Left colon (tissue), 2 donors: Measurements from ENCODE around the gene EGFL8. TPM values are rescaled to one million over a fixed set of nuclear protein-coding genes. Genes with fewer than 3 reads are reported as not detected.
"Not testable (repeated sequence)": the region's sequence is repeated elsewhere in the genome, so short reads cannot be mapped to it uniquely, and the experiment has no call there.

Experiments
- ATAC-seq: fragments of 200-7000 bp; cut with Tn5 transposase; one replicate; pipeline ENCODE4 v1.9.1; 2020; ENCODE audit warnings: mild to moderate bottlenecking, moderate library complexity
- DNase-seq, 2 donors: peaks; one replicate each; pipeline ENCODE4 v3.0.0-alpha.2; 2020
- intact Hi-C, 2 donors: fragments of 100-400 bp; cut with DNase I in 1 of 2; cut with micrococcal nuclease in 1 of 2; formaldehyde crosslinking; loops; one replicate each; pipeline versions ENCODE4 v1.11.2 to v1.14.0; 2022; cut with DNase I, micrococcal nuclease
- microRNA-seq, 2 donors: library from miRNA; unstranded; fragments of <30 nt; microRNA quantifications; one replicate each; pipeline versions ENCODE4 v1.1.0 to v1.2.0, GENCODE V29; 2020
- total RNA-seq, 2 donors: library from RNA; stranded (reverse); fragmentation: NEBNext Ultra II Directional; extraction: Animal tissue kit (Norgen Biotek cat#: 25700); gene quantifications; one replicate each; pipeline ENCODE4 v1.2.1, GENCODE V29; 2021
- donor health status: DM: no; HTN: no; CAD: no.
- donor health status: DM: yes; HTN: yes; CAD: no.

The EGFL8 gene
- total RNA-seq, 2 donors from 2014 or later: 13.7 to 19.9 TPM

DNA sequence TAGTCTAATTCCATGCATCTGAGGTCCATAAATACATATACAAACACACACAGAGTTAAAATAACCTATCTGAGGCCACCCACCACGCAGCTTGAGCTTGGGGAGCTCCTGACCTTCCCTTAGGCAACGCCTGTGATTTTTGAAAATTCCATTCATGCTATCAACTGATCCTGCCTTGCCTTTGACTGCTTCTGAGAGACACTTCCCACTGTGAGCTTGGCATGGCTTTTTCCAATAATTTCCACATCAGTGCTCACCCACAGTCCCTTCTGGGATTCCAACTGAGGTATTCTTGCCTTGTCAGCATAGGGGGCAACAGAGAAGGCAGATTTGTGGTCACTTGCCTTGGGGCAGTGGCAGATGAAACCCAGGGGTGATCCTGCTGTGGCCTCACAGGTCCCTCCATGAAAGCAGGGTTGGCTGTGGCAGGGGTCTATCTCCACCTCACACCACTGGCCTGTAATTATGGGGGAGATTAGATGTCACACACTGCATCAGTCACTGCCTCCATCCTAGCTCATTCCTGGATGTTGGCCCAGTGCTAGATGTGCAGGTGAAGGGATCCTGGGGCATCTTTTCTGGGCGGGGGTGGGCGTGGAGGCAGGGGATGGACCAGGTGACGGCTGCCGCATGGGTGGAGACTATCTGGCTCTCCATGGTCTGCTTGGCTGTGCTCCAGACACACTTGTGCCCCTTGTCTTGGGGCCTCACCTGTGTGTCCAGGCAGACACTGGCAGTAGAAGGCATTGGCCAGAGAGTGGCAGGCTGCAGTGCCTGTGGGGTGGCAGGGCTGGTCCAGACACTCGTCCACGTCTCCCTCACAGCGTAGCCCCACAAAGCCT lies 39.3 kb downstream of the EGFL8 start:
- DNase-seq (no peak), ATAC-seq (no peak)

DNA sequence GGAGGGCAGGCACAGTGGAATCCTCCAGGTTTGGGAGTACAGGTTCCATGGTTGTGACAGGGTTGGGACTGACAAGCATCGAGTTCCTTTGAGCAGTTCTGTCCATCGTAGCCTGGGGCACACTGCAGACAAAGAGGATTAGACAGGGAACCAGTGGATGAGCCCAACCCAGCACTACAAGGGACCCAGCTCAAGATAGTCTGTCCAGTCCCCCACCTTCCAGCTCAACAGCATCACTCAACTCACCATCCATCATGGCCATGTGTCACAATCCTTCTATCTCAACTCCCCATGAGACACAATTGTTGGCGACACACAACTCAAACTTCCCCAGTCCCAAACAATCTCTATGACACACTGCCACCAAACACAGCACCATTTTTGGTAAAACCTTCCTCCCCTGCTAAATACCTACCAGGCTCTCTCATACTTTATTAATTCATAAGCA lies 39.9 kb downstream of the EGFL8 start:
- ATAC-seq (no peak), DNase-seq (no peak)
- intact Hi-C loops: no loop called here

More for the DNA sequence above, 39.3 kb downstream of the EGFL8 start:
- intact Hi-C loops: no loop called here

DNA sequence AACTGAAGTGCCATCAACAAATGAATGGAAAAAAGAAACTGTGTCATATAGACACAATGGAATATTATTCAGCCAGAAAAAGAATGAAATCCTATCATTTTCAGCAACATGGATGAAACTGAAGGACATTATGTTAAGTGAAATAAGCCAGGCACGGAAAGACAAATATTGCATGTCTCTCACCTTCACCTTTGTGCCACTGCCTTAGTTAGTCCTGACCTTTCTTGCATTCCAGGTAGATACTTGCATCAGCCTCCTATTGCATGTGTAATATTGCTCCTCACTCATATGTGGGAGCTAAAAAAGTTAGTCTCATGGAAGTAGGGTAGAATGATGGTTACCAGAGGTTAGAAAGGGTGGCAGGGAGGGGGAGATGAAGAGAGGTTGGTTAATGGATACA lies 44.6 kb downstream of the EGFL8 start:
- ATAC-seq (no peak), DNase-seq (no peak)
- intact Hi-C loops: no loop called here

DNA sequence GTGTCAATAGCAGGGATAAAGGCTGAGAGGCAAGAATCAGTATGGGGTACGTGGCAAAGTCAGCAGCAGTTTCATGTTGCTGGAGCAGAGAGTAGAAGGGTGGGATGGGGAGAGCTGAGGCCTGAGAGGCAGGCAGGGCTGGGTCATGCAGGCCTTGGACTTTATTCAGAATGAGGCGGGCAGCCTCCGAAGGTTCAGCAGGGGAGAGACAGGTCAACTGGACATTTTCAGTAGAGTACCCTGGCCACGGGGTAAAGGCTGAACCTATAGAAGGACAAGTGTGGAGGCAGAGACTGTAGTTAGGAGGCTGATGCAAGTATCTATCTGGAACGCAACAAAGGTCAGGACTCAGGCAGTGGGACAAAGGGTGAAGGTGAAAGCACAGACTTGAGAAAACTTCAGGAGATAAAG lies 45.8 kb downstream of the EGFL8 start:
- intact Hi-C loops: no loop called here
- DNase-seq: no peak
- no peak for ATAC-seq

DNA sequence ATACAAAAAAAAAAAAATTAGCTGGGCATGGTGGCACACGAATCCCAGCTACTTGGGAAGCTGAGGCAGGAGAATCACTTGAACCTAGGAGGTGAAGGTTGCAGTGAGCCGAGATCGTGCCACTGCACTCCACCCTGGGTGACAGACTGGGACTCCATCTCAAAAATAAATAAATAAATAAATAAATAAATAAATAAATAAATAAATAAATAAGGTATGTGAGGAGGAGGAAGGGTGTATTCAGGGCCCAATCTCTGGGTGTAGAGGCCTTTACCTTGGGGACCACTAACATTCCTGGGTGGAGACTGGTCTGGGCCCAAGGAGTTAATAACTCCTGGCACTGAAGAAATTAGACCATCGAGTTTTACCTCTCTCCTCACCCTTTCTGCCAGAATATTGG lies 47.0 kb downstream of the EGFL8 start:
- DNase-seq, ATAC-seq, intact Hi-C loops: not testable (repeated sequence)

DNA sequence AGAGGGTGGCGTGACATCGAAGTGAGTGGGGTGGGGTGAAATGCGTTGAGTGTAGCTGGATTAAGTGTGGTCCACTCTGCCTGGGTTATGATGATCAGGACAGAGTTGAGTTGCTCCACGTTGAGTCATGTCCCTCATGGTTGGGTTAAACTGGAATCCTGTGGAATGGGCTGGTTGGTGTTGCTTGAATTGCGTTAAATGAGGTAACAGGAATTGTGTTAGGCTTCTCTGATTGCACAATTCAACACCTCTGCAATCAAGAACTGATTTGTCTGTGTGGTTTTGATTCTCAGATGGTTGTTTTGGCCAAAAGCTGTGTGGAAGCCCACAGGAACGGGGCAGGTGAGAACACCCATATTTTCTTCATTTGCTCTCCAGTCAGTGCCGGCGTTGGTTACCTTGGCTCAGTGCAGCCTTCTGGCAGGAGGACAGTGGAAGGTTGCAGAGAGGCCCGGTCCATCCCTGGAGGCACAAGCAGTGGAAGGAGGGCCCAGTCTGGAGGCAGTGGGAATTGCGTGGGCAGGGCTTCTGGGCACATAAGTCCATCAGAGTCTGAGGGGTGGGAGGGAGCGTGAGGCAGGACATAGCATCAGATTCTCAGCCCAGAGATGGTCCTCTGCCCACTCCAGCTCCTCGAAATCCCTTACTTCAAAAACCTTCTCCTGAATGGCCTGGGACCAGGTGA lies 47.8 kb downstream of the EGFL8 start:
- ATAC-seq (no peak), DNase-seq (no peak)
- intact Hi-C loops: no loop called here

DNA sequence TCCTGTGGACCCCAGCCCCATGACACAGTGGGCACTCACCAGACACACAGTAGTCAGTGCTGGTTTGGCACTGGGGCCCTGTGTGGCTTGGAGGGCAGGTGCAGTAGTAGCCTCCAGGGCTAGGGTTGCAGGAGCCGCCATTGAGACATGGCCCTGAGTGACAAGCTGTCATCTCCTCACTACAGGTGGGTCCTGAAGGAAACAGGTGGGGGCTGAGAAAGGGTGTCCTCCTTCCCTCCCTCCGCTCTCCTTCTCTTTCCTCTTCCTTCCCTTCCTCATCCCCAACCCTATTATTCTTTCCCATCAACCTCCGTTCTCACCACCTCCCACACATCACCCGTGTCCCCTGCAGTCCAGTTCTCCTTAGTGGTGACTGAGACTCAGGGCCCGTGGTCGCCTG lies 49.3 kb downstream of the EGFL8 start:
- ATAC-seq (no peak), DNase-seq (no peak)
- intact Hi-C loops: no loop called here

DNA sequence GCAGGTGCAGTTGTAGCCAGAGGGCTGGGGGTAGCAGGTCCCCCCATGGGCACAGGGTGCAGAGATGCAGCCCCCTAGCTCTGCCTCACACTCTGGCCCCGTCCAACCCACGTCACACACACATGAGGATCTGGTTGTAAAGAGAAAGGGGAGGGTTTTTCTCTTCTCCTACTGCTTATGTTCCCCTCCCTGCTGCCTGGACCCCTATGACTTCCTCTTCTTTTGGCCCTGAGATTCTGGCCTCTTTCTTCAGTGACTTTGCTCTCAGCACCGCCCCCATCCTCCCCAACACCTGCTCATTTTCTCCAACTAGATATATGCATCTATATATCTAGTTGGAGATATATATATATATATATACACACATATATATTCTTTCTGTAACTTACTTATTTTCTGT lies 49.7 kb downstream of the EGFL8 start:
- DNase-seq: no peak
- ATAC-seq: no peak
- intact Hi-C loops: no loop called here

DNA sequence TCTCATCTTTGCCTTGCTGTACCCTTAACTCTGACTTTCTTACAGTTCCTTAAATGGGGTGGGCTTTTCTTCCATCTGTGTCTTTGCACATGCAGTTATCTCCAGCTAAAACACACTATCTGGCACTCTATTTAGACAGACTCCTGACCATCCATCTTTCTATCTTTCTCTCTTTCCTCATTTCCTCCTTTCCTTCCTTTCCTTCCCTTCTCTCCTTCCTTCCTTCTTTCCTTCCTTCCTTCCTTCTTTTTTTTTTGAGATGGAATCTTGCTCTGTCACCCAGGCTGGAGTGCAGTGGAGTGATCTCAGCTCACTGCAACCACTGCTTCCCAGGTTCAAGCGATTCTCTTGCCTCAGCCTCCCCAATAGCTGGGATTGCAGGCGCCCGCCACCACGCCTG lies 51.2 kb downstream of the EGFL8 start:
- ATAC-seq: no peak
- DNase-seq: no peak
- intact Hi-C loops: no loop called here

DNA sequence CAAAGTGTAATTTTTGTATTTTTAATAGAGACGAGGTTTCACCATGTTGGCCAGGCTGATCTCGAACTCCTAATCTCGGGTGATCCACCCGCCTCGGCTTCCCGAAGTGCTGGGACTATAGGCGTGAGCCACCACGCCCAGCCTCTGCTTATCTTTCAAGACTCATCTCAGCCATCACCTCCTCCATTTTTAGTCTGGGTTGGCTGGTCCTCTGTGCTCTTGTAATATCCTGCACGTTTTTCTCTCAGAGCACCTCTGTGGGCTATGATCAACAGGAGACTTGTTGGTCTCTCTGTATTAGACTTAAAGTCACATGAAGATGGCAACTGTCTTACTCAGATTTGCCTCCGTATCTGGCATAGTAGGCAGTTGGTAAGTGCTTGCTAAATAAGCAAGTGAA lies 51.9 kb downstream of the EGFL8 start:
- DNase-seq (no peak), ATAC-seq (no peak)
- intact Hi-C loops: no loop called here

DNA sequence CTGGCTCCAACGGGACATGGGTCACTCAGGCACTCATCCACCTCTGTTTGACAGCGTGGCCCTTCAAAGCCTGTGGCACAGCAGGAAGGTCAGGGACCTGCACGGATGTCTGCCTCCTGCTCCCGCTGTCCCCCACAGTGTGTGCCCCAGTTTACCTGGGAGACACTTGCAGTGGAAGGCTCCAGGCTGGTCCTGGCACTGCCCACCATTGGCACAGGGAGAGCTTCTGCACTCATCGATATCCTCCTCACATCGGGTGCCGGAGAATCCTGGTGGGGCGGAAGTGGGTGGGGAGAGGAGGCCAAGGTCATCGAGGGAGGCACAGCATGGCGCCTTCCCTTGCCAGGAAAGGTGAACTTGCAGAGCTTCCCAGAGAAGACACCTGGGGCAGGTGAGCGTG lies 52.6 kb downstream of the EGFL8 start:
- ATAC-seq (no peak), DNase-seq (no peak)
- intact Hi-C loops: no loop called here

Small RNA genes lying within 50 kb of the gene (microRNA-seq; reads per million reads assigned to microRNA genes)
- 0.53 to 1.4 reads per million in 2 donors for gene MIR6721
- gene MIR6833: 0 to 1.1 reads per million in 2 donors

Other genes starting within 250 kb of the EGFL8 start
- gene C2, start 236.9 kb upstream of the EGFL8 start, total RNA-seq: 10 to 100 TPM in 1 of 2 donors, 1 to 10 TPM in 1; 6.1 to 18.2 TPM
- gene CFB, start 218.5 kb upstream of the EGFL8 start, total RNA-seq: 10 to 100 TPM; 22.2 to 58.8 TPM
- 10 to 100 TPM; 47.9 to 51.3 TPM for gene NELFE, start 205.6 kb upstream of the EGFL8 start, total RNA-seq
- 10 to 100 TPM; 55.4 to 70.8 TPM for gene SKIC2, start 205.4 kb upstream of the EGFL8 start, total RNA-seq
- gene DXO, start 192.5 kb upstream of the EGFL8 start, total RNA-seq: 10 to 100 TPM; 14.4 to 15.8 TPM
- gene C4A, start 182.5 kb upstream of the EGFL8 start, total RNA-seq: 10 to 100 TPM in 1 of 2 donors, 1 to 10 TPM in 1; 4.1 to 40.0 TPM
- gene C4B, start 149.8 kb upstream of the EGFL8 start, total RNA-seq: 10 to 100 TPM in 1 of 2 donors, 1 to 10 TPM in 1; 3.8 to 31.2 TPM
- gene CYP21A2, start 126.2 kb upstream of the EGFL8 start, total RNA-seq: under 1 TPM in 1 of 2 donors, not detected in 1; 0.15 TPM
- 10 to 100 TPM; 19.4 to 35.9 TPM for gene TNXB, start 55.3 kb upstream of the EGFL8 start, total RNA-seq
- gene ATF6B, start 36.3 kb upstream of the EGFL8 start, total RNA-seq: 100 to 1,000 TPM in 1 of 2 donors, 10 to 100 TPM in 1; 83.7 to 111 TPM
- 1 to 10 TPM; 4.6 to 4.9 TPM for gene FKBPL, start 34.3 kb upstream of the EGFL8 start, total RNA-seq
- 1 to 10 TPM; 1.0 to 2.0 TPM for gene PRRT1, start 12.7 kb upstream of the EGFL8 start, total RNA-seq
- gene PPT2, start 10.5 kb upstream of the EGFL8 start, total RNA-seq: 10 to 100 TPM; 18.8 to 19.9 TPM
- gene AGPAT1, start 11.5 kb downstream of the EGFL8 start, total RNA-seq: 10 to 100 TPM; 44.4 to 55.0 TPM
- 100 to 1,000 TPM in 1 of 2 donors, 10 to 100 TPM in 1; 87.2 to 104 TPM for gene RNF5, start 13.8 kb downstream of the EGFL8 start, total RNA-seq
- gene AGER, start 19.7 kb downstream of the EGFL8 start, total RNA-seq: 1 to 10 TPM; 4.4 TPM
- gene PBX2, start 25.6 kb downstream of the EGFL8 start, total RNA-seq: 10 to 100 TPM; 41.5 to 49.6 TPM
- 10 to 100 TPM in 1 of 2 donors, 1 to 10 TPM in 1; 5.6 to 11.1 TPM for gene GPSM3, start 28.0 kb downstream of the EGFL8 start, total RNA-seq
- gene NOTCH4, start 59.5 kb downstream of the EGFL8 start, total RNA-seq: 1 to 10 TPM; 4.1 to 4.3 TPM
- gene TSBP1, start 207.3 kb downstream of the EGFL8 start, total RNA-seq: not detected
- gene BTNL2, start 242.6 kb downstream of the EGFL8 start, total RNA-seq: not detected